Measurements from ENCODE around the gene RFNG. TPM values are rescaled to one million over a fixed set of nuclear protein-coding genes. Genes with fewer than 3 reads are reported as not detected.

RFNG gene
- total and polyA plus RNA-seq, 2 of the 4 experiments (the other 2 are of a cell fraction) = 6.8 to 47.3 TPM

DNA sequence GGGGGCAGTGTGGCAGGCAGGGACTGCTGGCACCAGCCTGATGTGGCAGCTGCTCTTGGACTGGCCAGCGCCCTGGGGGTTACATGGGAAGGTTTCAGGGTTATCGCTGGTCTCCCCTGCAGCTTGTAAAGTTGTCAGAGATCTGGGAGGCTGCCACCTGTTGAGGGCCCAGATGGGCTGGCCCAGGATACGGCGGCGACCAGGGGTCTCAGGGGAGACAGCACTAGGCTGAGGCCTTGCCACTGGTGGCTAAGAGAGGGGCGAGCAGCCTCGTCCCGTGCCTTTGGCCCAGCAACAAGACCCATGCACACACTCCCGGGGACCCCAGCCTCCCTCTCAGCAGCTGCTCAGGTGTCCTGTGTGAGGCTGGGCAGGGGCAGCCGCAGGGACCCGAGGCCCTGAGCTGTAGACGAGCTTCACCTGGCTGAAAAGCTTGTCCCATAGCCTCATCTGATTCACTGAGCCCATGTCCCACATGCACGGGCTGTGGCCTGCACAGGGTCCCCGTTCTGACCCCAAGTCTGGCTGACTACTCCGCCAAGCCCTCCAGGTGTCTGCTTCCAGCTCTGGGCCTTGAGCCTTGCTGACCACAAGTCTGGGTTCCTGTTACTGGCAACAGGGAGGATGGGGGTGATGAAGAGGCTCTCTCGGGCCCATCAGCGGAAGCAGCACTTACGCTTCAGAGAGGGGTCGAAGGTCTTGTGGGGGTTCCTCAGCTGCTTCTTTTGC, 7.8 kb upstream of the RFNG start:
- dilution Hi-C loops (cut with HindIII; ENCODE audit: low sequenced_read_pairs, unreplicated experiment) = no loop called here
- Histone ChIP-seq H3K9ac (ENCODE audit: low read depth, low read length) (no peak overlapping the region), H2AFZ (replicated peaks; ENCODE audit: low read length, poor library complexity) (no peak overlapping the region), H2BK5ac (ENCODE audit: low read depth, low read length, poor library complexity, severe bottlenecking) (no peak overlapping the region), H2BK120ac (ENCODE audit: low read depth, low read length) (no peak overlapping the region), H3K4me1 (ENCODE audit: control insufficient read depth, insufficient read depth, low read length) (no peaks in the 10 kb centered on the region; the same call in 1 of the 2 replicates), H3K23ac (ENCODE audit: low read depth, low read length) (no peak overlapping the region), H4K8ac (ENCODE audit: low read depth in 2 of 2, low read length in 2 of 2) (no peak overlapping the region), H3K14ac (replicated peaks; ENCODE audit: low read depth, low read length) (no peak overlapping the region), H3K36me3 (ENCODE audit: control insufficient read depth, insufficient read depth, low read length) (peaks cover 81% of the 10 kb centered on the region), H3K4me2 (ENCODE audit: low read depth, low read length) (no peak overlapping the region), H3K79me1 (ENCODE audit: low read depth in 1 of 2, low read length in 2 of 2) (peaks cover 11 to 24% of the 10 kb centered on the region in 2 experiments; a peak in 3 of 4 replicates), H4K20me1 (ENCODE audit: insufficient read depth, low read length) (no peaks in the 10 kb centered on the region; the same call in none of the 2 replicates), H3K56ac (ENCODE audit: extremely low read depth, insufficient read depth, low read length) (no peak overlapping the region), H3K9me3 (ENCODE audit: control insufficient read depth, insufficient read depth, low read length) (no peaks in the 10 kb centered on the region), H3K27me3 (ENCODE audit: control insufficient read depth, insufficient read depth, low read length) (no peaks in the 10 kb centered on the region), H3K4me3 (ENCODE audit: insufficient read depth, low read depth, low read length) (no peak overlapping the region), H2BK20ac (ENCODE audit: low read depth, low read length) (no peak overlapping the region), H2BK15ac (ENCODE audit: low read depth, low read length) (no peak overlapping the region), H3K27ac (ENCODE audit: insufficient read depth, low read length) (no peak overlapping the region), H2AK5ac (ENCODE audit: low read depth, low read length) (no peak overlapping the region), H3K18ac (ENCODE audit: low read depth, low read length) (no peak overlapping the region), H4K5ac (ENCODE audit: low read depth, low read length) (no peak overlapping the region), H3K9me1 (ENCODE audit: insufficient read depth, low read length) (no peaks in the 10 kb centered on the region), H4K91ac (ENCODE audit: insufficient read depth, low read depth, low read length) (no peak overlapping the region), H3K4ac (ENCODE audit: low read depth, low read length) (no peak overlapping the region), H2AK9ac (replicated peaks; ENCODE audit: low read depth, low read length, poor library complexity) (no peak overlapping the region)
- ChIA-PET CTCF (no interaction called here), POLR2A (ENCODE audit: unreplicated experiment) (interaction anchor here (1.3 kb wide), 1 partner anchor 8 kb away, joined by 3 read pairs; no protein-coding TSS in a partner anchor)
- TF ChIP-seq MAFK (IDR thresholded peaks at IDR 0.05; ENCODE audit: low read depth, low read length) (no peak), NFE2L2 (IDR thresholded peaks at IDR 0.05; ENCODE audit: low read depth, low read length) (no peak), MXI1 (IDR thresholded peaks at IDR 0.05; ENCODE audit: borderline replicate concordance, low read depth, low read length) (no peak), CTCF (conservative IDR thresholded peaks at IDR 0.05; ENCODE audit: low read depth, low read length) (no peak), SMC3 (IDR thresholded peaks at IDR 0.05; ENCODE audit: low read depth, low read length) (no peak), POLR2A (IDR thresholded peaks at IDR 0.05; ENCODE audit: low read depth, low read length) (no peak), BHLHE40 (IDR thresholded peaks at IDR 0.05; ENCODE audit: low read depth, low read length) (no peak), FOS (IDR thresholded peaks at IDR 0.05; ENCODE audit: low read depth, low read length) (no peak), CEBPB (IDR thresholded peaks at IDR 0.05; ENCODE audit: low read depth, low read length) (no peak), USF2 (IDR thresholded peaks at IDR 0.05; ENCODE audit: low read depth, low read length) (no peak)
- in situ Hi-C loops (cut with MboI; ENCODE audit: low sequenced_read_pairs) = no loop called here
- intact Hi-C loops (cut with micrococcal nuclease) = no loop called here
- DNase-seq (no peak), ATAC-seq (ENCODE audit: low read depth) (no peak)
- no TSS peak for BruUV-seq (replicated peaks)
- WGBS, 2 experiments (ENCODE audit: extremely low coverage in 2 of 2, insufficient read length in 1 of 2) = 88% methylated on average over 15 of the region's 19 CpGs; no CpG with 5 or more reads in 1 of the 2 experiments
